ENCODE data around the gene KITLG.

GRCh38 chr12:88571543-88571942 is 8.7 kb downstream of the KITLG start:
- TF ChIP-seq NANOG (IDR thresholded peaks at IDR 0.05; ENCODE audit: borderline replicate concordance), result no peak
- TF ChIP-seq, protein P1, sequence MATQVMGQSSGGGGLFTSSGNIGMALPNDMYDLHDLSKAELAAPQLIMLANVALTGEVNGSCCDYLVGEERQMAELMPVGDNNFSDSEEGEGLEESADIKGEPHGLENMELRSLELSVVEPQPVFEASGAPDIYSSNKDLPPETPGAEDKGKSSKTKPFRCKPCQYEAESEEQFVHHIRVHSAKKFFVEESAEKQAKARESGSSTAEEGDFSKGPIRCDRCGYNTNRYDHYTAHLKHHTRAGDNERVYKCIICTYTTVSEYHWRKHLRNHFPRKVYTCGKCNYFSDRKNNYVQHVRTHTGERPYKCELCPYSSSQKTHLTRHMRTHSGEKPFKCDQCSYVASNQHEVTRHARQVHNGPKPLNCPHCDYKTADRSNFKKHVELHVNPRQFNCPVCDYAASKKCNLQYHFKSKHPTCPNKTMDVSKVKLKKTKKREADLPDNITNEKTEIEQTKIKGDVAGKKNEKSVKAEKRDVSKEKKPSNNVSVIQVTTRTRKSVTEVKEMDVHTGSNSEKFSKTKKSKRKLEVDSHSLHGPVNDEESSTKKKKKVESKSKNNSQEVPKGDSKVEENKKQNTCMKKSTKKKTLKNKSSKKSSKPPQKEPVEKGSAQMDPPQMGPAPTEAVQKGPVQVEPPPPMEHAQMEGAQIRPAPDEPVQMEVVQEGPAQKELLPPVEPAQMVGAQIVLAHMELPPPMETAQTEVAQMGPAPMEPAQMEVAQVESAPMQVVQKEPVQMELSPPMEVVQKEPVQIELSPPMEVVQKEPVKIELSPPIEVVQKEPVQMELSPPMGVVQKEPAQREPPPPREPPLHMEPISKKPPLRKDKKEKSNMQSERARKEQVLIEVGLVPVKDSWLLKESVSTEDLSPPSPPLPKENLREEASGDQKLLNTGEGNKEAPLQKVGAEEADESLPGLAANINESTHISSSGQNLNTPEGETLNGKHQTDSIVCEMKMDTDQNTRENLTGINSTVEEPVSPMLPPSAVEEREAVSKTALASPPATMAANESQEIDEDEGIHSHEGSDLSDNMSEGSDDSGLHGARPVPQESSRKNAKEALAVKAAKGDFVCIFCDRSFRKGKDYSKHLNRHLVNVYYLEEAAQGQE (IDR thresholded peaks at IDR 0.05; ENCODE audit: unreplicated experiment), result no peak
- TF ChIP-seq EZH2 (IDR thresholded peaks at IDR 0.05; ENCODE audit: low read depth, unreplicated experiment), result no peak
- TF ChIP-seq, protein P2, sequence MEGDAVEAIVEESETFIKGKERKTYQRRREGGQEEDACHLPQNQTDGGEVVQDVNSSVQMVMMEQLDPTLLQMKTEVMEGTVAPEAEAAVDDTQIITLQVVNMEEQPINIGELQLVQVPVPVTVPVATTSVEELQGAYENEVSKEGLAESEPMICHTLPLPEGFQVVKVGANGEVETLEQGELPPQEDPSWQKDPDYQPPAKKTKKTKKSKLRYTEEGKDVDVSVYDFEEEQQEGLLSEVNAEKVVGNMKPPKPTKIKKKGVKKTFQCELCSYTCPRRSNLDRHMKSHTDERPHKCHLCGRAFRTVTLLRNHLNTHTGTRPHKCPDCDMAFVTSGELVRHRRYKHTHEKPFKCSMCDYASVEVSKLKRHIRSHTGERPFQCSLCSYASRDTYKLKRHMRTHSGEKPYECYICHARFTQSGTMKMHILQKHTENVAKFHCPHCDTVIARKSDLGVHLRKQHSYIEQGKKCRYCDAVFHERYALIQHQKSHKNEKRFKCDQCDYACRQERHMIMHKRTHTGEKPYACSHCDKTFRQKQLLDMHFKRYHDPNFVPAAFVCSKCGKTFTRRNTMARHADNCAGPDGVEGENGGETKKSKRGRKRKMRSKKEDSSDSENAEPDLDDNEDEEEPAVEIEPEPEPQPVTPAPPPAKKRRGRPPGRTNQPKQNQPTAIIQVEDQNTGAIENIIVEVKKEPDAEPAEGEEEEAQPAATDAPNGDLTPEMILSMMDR (conservative IDR thresholded peaks at IDR 0.05; ENCODE audit: low read depth in 2 of 2), result no peak
- TF ChIP-seq POLR2AphosphoS5 (IDR thresholded peaks at IDR 0.05; ENCODE audit: low read depth), result no peak
- TF ChIP-seq EZH2phosphoT487 (IDR thresholded peaks at IDR 0.05; ENCODE audit: unreplicated experiment), result no peak
- TF ChIP-seq CREB1 (CRISPR knock-in tag; IDR thresholded peaks at IDR 0.05; ENCODE audit: low read depth), result no peak
- TF ChIP-seq ZNF114 (CRISPR knock-in tag; IDR thresholded peaks at IDR 0.05), result no peak
- TF ChIP-seq ZNF331 (CRISPR knock-in tag; IDR thresholded peaks at IDR 0.05; ENCODE audit: low read depth), result no peak

Data from GM23338 (cell line).